Activated CD8-positive, alpha-beta T cell treated with anti-CD3 and anti-CD28 coated beads for 36 hours (primary cell): Measurements from ENCODE around the gene CARD9. TPM values are rescaled to one million over a fixed set of nuclear protein-coding genes. Genes with fewer than 3 reads are reported as not detected.
"Not testable (repeated sequence)": the region's sequence is repeated elsewhere in the genome, so short reads cannot be mapped to it uniquely, and the experiment has no call there.

Experiments used
- ATAC-seq: fragments of 200-7000 bp; cut with Tn5 transposase; one replicate; pipeline ENCODE4 v1.10.0; 2021; ENCODE audit warnings: mild to moderate bottlenecking, moderate library complexity
- CTCF ChIA-PET: fragments of 350-600 bp; sonication (Branson Sonifier 250); formaldehyde crosslinking; loops from one replicate; lab custom pipeline; 2021; ENCODE audit warnings: antibody characterized with exemption; lab: Charles Lee
- POLR2A ChIA-PET: fragments of 350-600 bp; sonication (Branson Sonifier 250); formaldehyde crosslinking; loops from one replicate; lab custom pipeline; 2021; ENCODE audit warnings: antibody characterized with exemption; lab: Charles Lee
- DNase-seq: peaks from one replicate; pipeline ENCODE4 v3.0.0-alpha.2; 2020
- H3K27ac Mint-ChIP-seq: one replicate; pipeline ENCODE4 v1.8.0; 2021; ENCODE audit warnings: mild to moderate bottlenecking, mixed read lengths
- H3K27me3 Mint-ChIP-seq: one replicate; pipeline ENCODE4 v1.8.0; 2021; ENCODE audit warnings: mixed read lengths
- H3K36me3 Mint-ChIP-seq: one replicate; pipeline ENCODE4 v1.8.0; 2021; ENCODE audit warnings: low read depth, mixed read lengths
- H3K4me1 Mint-ChIP-seq: one replicate; pipeline ENCODE4 v1.8.0; 2021; ENCODE audit warnings: low read depth, mixed read lengths
- H3K4me3 Mint-ChIP-seq: one replicate; pipeline ENCODE4 v1.8.0; 2021; ENCODE audit warnings: mild to moderate bottlenecking, moderate library complexity, mixed read lengths
- H3K9me3 Mint-ChIP-seq: one replicate; pipeline ENCODE4 v1.8.0; 2021; ENCODE audit warnings: mixed read lengths
- CTCF ChIP-seq: fragments of 200-600 bp; IDR thresholded peaks from one replicate; pipeline ENCODE4 v1.8.0; 2022; ENCODE audit warnings: antibody characterized with exemption, mild to moderate bottlenecking
- intact Hi-C: fragments of 100-400 bp; cut with micrococcal nuclease; formaldehyde crosslinking; loops from one replicate; pipeline ENCODE4 v1.10.0; 2022
- total RNA-seq, 2 experiments: library from RNA; stranded (reverse); gene quantifications; one replicate each; pipeline ENCODE4 v1.2.3, GENCODE V29; 2021

Gene CARD9
- total RNA-seq, 2 experiments from 2014 or later: 6.8 to 7.1 TPM

GRCh38 chr9:136324501-136325300 is 48.8 kb downstream of the CARD9 start:
- Mint-ChIP-seq H3K9me3 (no peaks in the 10 kb centered on the region), H3K27ac (no peak overlapping the region), H3K36me3 (no peaks in the 10 kb centered on the region), H3K27me3 (no peaks in the 10 kb centered on the region), H3K4me1 (peaks cover 6% of the 10 kb centered on the region), H3K4me3 (no peak overlapping the region)
- DNase-seq (no peak), ATAC-seq (no peak)
- no peak for TF ChIP-seq CTCF
- intact Hi-C loops: no loop called here
- ChIA-PET POLR2A (no interaction called here), CTCF (no interaction called here)

- intact Hi-C loops: no loop called here
- H3K27me3 Mint-ChIP-seq: no peaks in the 10 kb centered on the region
- H3K9me3 Mint-ChIP-seq: no peaks in the 10 kb centered on the region
- TF ChIP-seq CTCF: no peak
- peaks cover 2% of the 10 kb centered on the region for H3K4me1 Mint-ChIP-seq
- no peak overlapping the region for H3K4me3 Mint-ChIP-seq
- H3K36me3 Mint-ChIP-seq: no peaks in the 10 kb centered on the region
- H3K27ac Mint-ChIP-seq: no peak overlapping the region
- ChIA-PET CTCF (interaction anchor here (1.5 kb wide), 1 partner anchor 11 kb away, joined by 8 read pairs; no protein-coding TSS in a partner anchor), POLR2A (interaction anchor here (1.0 kb wide), 1 partner anchor 40 kb away, joined by 3 read pairs; no protein-coding TSS in a partner anchor)
- no peak for ATAC-seq
- no peak for DNase-seq
Measured at GRCh38 chr9:136323371-136323789, 50.1 kb downstream of the CARD9 start.

DNA sequence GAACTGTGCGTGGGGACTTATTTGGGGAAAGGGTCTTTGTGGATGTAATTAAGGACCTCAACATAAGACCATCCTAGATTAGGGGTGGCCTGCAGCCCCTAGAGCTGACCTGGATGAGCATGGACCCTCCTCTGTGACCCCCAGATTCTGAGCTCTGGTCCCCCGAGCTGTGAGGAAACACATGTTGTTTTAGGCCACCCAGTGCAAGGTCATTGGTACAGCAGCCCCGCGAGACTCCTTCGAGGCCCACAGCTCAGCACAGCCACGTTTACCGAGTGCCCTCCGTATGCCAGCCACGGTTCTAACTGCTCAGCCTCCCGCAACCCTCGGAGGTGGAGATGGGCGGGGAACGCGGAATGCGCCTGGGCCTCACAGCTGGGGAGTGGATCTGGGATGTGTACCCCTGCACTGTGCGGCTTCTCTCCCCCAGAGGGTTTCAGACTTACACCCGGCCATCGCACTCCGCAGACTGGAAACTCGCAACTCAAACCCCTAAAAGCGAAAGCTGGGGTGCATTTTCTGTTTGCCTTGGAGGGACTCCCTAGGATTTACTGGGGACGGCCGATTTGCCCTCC is 50.6 kb downstream of the CARD9 start:
- ATAC-seq (no peak), DNase-seq (no peak)
- H3K4me3 Mint-ChIP-seq: no peak overlapping the region
- TF ChIP-seq CTCF: no peak
- POLR2A ChIA-PET: interaction anchor here (1.0 kb wide), 1 partner anchor 40 kb away, joined by 3 read pairs; no protein-coding TSS in a partner anchor
- no peaks in the 10 kb centered on the region for H3K27me3 Mint-ChIP-seq
- H3K4me1 Mint-ChIP-seq: peaks cover 2% of the 10 kb centered on the region
- no peak overlapping the region for H3K27ac Mint-ChIP-seq
- no peaks in the 10 kb centered on the region for H3K9me3 Mint-ChIP-seq
- CTCF ChIA-PET: interaction anchor here (1.5 kb wide), 1 partner anchor 10 kb away, joined by 8 read pairs; no protein-coding TSS in a partner anchor
- H3K36me3 Mint-ChIP-seq: no peaks in the 10 kb centered on the region
- intact Hi-C loops: no loop called here

DNA sequence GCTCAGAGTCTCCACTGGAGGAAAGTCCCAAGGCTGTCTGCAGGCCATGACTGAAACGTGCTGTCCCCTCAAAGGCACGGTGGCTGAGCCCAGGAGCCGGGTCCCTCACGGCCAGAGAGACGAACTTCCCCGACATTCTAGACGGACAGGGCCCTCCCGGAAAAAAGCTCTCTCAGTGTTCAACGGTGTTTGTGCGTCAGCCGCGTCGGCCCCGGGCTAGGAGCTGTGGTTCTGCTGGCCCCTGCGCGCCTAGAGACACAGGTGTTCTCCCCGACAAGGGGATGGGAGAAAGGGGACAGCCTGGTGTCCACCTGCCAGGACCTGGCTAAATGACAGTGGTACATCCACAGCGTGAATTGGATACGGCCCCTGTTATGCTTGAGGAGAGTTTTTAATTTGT is 51.9 kb downstream of the CARD9 start:
- H3K27ac Mint-ChIP-seq: no peak overlapping the region
- H3K9me3 Mint-ChIP-seq: peaks cover 1% of the 10 kb centered on the region
- no peak for DNase-seq
- H3K27me3 Mint-ChIP-seq: no peaks in the 10 kb centered on the region
- ChIA-PET POLR2A (interaction anchor here (1.0 to 1.1 kb wide), 2 partner anchors 125 to 241 kb away, joined by 3 read pairs; no protein-coding TSS in a partner anchor), CTCF (no interaction called here)
- ATAC-seq: no peak
- H3K4me1 Mint-ChIP-seq: no peaks in the 10 kb centered on the region
- H3K4me3 Mint-ChIP-seq: no peak overlapping the region
- no peak for TF ChIP-seq CTCF
- intact Hi-C loops: no loop called here
- no peaks in the 10 kb centered on the region for H3K36me3 Mint-ChIP-seq

- intact Hi-C loops, CTCF ChIA-PET, H3K27ac Mint-ChIP-seq, DNase-seq, H3K4me1 Mint-ChIP-seq, ATAC-seq, H3K27me3 Mint-ChIP-seq, H3K4me3 Mint-ChIP-seq, H3K9me3 Mint-ChIP-seq, H3K36me3 Mint-ChIP-seq: not testable (repeated sequence)
- POLR2A ChIA-PET: interaction anchor here (1.0 to 1.1 kb wide), 2 partner anchors 125 to 241 kb away, joined by 3 read pairs; no protein-coding TSS in a partner anchor
Measured at GRCh38 chr9:136320972-136321371, 52.5 kb downstream of the CARD9 start.

DNA sequence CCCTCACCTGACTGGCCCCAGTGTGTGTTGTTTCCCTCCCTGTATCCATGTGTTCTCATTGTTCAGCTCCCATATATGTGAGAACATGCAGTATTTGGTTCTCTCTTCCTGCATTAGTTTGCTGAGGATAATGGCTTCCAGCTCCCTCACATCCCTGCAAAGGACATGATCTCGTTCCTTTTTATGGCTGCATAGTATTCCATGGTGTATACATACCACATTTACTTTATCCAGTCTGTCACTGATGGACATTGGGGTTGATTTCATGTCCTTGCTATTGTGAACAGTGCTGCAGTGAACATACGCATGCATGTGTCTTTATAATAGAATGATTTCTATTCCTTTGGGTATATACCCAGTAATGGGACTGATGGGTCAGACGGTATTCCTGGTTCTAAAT is 53.5 kb downstream of the CARD9 start:
- POLR2A ChIA-PET: interaction anchor here (0.9 kb wide), 1 partner anchor 70 kb away, joined by 3 read pairs; no protein-coding TSS in a partner anchor
- CTCF ChIA-PET, H3K36me3 Mint-ChIP-seq, H3K27ac Mint-ChIP-seq, DNase-seq, ATAC-seq, H3K27me3 Mint-ChIP-seq, H3K4me1 Mint-ChIP-seq, H3K4me3 Mint-ChIP-seq: not testable (repeated sequence)
- intact Hi-C loops: loop anchor here (10.0 kb wide), 1 partner anchor 85 kb away; the partner anchor contains the start of gene SNAPC4
- H3K9me3 Mint-ChIP-seq: peaks cover 15% of the 10 kb centered on the region

DNA sequence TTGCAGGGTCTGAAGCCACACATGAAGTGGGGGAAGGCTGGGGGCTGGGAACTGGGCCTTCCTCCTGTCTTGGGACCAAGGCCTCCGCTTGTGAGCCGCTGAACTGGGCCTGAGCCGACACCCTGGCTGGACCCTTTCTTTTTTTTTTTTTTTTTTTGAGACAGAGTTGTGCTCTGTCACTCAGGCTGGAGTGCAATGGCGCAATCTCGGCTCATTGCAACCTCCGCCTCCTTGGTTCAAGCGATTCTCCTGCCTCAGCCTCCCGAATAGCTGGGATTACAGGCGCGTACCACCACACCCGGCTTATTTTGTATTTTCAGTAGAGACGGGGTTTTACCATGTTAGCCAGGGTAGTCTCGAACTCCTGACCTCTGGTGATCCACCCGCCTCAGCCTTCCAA is 54.2 kb downstream of the CARD9 start:
- H3K27me3 Mint-ChIP-seq, H3K4me1 Mint-ChIP-seq, DNase-seq, H3K4me3 Mint-ChIP-seq, CTCF ChIA-PET, ATAC-seq, H3K27ac Mint-ChIP-seq, H3K36me3 Mint-ChIP-seq: not testable (repeated sequence)
- POLR2A ChIA-PET: interaction anchor here (1.5 kb wide), 1 partner anchor 91 kb away, joined by 3 read pairs; the partner anchor contains the start of genes ENTR1 and PMPCA
- intact Hi-C loops: loop anchor here (10.0 kb wide), 1 partner anchor 86 kb away; the partner anchor contains the start of gene SNAPC4
- H3K9me3 Mint-ChIP-seq: peaks cover 21% of the 10 kb centered on the region
